AG04450 (cell line): ENCODE results near the gene UQCRQ. TPM values are rescaled to one million over a fixed set of nuclear protein-coding genes. Genes with fewer than 3 reads are reported as not detected.
A peak's percentile ranks its signal among the peaks of the same experiment; 100 is the strongest.

Experiments used
- CTCF ChIA-PET: fragments of 300-600, 350-600 bp; formaldehyde crosslinking; extraction: SDS; loops from one replicate; lab custom pipeline; 2022; ENCODE audit warnings: antibody characterized with exemption, inconsistent platforms; lab: Charles Lee
- POLR2A ChIA-PET: fragments of 350-600 bp; formaldehyde crosslinking; extraction: SDS; loops from one replicate; lab custom pipeline; 2021; ENCODE audit warnings: antibody characterized with exemption, inconsistent platforms; lab: Yijun Ruan, JAX
- DNase-seq: peaks from one replicate; pipeline ENCODE4 v3.0.0-alpha.2; 2011; ENCODE audit warnings: low read depth, low spot score
- H3K27ac ChIP-seq: one replicate; pipeline ENCODE4 v1.5.1; 2012; ENCODE audit warnings: low read depth, low read length, control low read depth
- H3K27me3 ChIP-seq: one replicate; pipeline ENCODE4 v1.6.0; 2012; ENCODE audit warnings: low read length; ENCODE audit not compliant: control insufficient read depth, insufficient read depth
- H3K4me3 ChIP-seq: 2 replicates; pipeline ENCODE4 v1.5.1; 2011; ENCODE audit warnings: mild to moderate bottlenecking, low read depth, low read length, control low read depth
- H3K9me3 ChIP-seq: 2 replicates; pipeline ENCODE4 v1.5.1; 2012; ENCODE audit warnings: low read length; ENCODE audit not compliant: control insufficient read depth, insufficient read depth
- polyA plus RNA-seq: library from polyadenylated mRNA; depleted of rRNA; stranded (reverse); fragments of >200 nt; gene quantifications from 2 replicates; pipeline ENCODE4 v1.2.3, GENCODE V29; 2011
- TF ChIP-seq, protein P1 (sequence below): IDR thresholded peaks from 2 replicates; pipeline ENCODE4 v1.5.1; 2011; ENCODE audit warnings: low read depth, low read length, control low read depth, inconsistent platforms

UQCRQ gene
- polyA plus RNA-seq, 1 experiment = 318 TPM

DNA sequence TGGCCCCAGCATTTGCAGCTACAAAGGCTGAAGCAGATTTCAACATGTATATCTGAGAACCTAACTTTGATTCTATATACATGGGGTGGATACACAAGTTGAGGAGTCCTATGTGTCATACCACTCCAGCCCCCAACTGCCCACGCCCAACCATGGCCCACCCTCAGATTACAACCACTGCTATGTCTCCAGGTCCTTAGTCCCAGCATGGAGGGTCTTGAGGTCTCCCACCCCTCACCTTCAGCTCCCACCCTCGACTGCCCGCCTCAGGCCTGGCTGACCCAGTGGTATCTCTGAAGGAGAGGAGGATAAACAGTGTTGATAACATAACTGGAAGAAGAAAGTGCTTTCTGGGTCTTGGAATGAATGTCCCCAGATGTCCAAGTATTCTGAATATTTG, 45.1 kb upstream of the UQCRQ start:
- Histone ChIP-seq H3K9me3 (no peaks in the 10 kb centered on the region), H3K4me3 (no peak overlapping the region), H3K27me3 (no peaks in the 10 kb centered on the region), H3K27ac (no peak overlapping the region)
- ChIA-PET CTCF (interaction anchor here (0.6 to 8.2 kb wide), 23 partner anchors 9 to 434 kb away, joined by 3 to 147 read pairs (median 6); partner anchors contain the start of genes IRF1 and SHROOM1), POLR2A (interaction anchor here (1.8 kb wide), 1 partner anchor 45 kb away, joined by 4 read pairs; the partner anchor contains the start of genes GDF9 and UQCRQ)
- DNase-seq = no peak
- TF ChIP-seq, protein P1, sequence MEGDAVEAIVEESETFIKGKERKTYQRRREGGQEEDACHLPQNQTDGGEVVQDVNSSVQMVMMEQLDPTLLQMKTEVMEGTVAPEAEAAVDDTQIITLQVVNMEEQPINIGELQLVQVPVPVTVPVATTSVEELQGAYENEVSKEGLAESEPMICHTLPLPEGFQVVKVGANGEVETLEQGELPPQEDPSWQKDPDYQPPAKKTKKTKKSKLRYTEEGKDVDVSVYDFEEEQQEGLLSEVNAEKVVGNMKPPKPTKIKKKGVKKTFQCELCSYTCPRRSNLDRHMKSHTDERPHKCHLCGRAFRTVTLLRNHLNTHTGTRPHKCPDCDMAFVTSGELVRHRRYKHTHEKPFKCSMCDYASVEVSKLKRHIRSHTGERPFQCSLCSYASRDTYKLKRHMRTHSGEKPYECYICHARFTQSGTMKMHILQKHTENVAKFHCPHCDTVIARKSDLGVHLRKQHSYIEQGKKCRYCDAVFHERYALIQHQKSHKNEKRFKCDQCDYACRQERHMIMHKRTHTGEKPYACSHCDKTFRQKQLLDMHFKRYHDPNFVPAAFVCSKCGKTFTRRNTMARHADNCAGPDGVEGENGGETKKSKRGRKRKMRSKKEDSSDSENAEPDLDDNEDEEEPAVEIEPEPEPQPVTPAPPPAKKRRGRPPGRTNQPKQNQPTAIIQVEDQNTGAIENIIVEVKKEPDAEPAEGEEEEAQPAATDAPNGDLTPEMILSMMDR = no peak

DNA sequence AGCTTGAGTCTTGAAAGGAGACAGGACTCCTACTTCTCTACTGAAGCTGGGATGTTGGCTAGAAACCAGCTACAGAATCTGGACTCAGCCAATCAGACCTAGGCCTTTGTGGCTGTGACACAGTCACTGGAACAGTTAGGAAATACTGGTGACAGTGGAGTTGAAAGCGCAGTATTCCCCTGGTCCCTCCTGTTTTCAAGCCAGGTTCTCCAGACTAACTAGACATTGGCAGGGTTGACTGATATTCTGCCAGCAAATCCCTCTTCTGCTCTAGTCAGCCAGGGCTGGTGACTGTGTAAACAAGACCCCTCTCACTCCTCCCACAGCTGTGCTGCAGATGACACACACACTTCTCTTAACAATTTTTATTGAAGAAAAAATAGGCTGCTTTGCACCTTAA, 44.7 kb upstream of the UQCRQ start:
- Histone ChIP-seq H3K4me3 (no peak overlapping the region), H3K27ac (no peak overlapping the region), H3K27me3 (no peaks in the 10 kb centered on the region), H3K9me3 (no peaks in the 10 kb centered on the region)
- CTCF ChIA-PET = interaction anchor here (0.6 to 8.2 kb wide), 8 partner anchors 14 to 434 kb away, joined by 3 to 147 read pairs (median 16); no protein-coding TSS in a partner anchor
- POLR2A ChIA-PET = interaction anchor here (0.7 kb wide), 1 partner anchor 1247 kb away, joined by 6 read pairs; no protein-coding TSS in a partner anchor
- peak; percentile 53 for DNase-seq
- TF ChIP-seq, protein P1 = no peak

DNA sequence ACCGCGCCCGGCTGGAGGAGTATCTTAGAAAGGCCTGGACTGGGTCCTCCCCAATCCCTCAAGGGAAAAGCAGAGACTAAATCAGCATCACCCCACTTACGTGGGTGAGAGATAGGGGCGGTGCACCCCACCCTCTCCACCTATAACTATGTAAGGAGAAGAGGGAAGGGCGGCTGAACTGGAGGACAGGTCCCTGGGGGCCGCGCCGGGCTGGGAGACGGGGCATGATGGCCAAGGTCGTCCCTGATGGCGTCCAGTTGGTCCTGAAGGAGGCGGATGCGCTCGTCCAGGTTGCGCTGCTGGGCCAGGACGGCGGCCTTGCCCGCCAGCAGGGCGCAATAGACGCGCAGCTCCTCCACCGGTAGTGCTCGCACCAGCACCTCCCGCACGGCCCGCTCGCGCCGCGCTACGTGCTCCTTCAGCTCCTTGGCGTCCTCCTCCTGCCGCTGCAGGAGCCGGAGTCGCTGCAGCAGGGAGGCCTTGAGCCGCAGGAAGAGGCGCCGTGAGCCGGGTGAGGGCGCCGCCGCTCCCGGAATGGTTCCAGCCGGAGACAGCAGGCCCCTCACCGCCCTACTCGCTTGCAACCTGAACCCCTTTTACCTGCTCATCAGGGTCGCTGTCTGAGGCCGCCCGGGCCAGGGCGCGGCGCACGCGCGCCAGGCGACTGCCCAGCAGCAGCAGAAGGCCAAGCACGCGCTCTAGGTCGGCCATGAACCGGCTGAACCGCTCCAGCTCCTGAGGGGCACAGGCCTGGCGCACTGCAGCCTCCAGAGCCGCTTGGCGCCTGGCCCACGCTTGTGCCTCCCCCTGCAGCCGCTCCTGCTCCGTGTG, 43.6 kb upstream of the UQCRQ start:
- CTCF ChIA-PET = interaction anchor here (0.6 to 8.2 kb wide), 5 partner anchors 28 to 276 kb away, joined by 3 to 147 read pairs (median 5); no protein-coding TSS in a partner anchor
- TF ChIP-seq, protein P1 = no peak
- Histone ChIP-seq H3K27ac (no peak overlapping the region), H3K9me3 (no peaks in the 10 kb centered on the region), H3K27me3 (no peaks in the 10 kb centered on the region), H3K4me3 (no peak overlapping the region)
- DNase-seq = no peak
- POLR2A ChIA-PET = no interaction called here

DNA sequence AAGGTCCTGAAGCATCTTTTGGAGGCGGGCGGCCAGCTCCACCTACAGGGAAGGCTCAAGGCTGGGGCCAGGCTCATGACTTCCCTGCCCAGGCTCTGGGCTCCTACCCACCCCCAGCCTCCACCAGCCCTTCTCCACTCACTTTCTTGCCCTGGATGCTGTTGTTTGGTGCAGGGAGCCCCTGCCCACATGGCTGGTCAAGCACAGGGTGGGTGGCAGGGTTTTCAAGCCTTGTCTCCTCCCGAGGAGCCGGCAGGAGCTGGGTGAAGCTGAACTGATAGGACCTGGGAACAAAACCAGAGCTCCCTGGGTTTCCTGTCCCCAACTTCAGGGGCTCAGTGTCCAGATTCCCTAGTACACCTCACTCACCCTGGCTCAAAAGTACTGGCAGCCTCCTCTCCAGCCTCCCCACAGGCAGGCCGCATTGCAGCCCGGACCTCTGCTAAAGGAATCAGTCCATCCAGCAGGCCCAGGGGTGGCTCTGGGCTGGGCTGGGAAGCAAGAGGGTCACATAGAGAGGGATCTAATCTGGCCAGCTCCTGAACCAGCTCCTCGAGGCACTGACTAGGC, 42.9 kb upstream of the UQCRQ start:
- TF ChIP-seq, protein P1 = no peak
- Histone ChIP-seq H3K27ac (no peak overlapping the region), H3K4me3 (no peak overlapping the region), H3K27me3 (no peaks in the 10 kb centered on the region), H3K9me3 (no peaks in the 10 kb centered on the region)
- no peak for DNase-seq
- ChIA-PET CTCF (interaction anchor here (0.8 to 8.2 kb wide), 3 partner anchors 59 to 277 kb away, joined by 5 to 147 read pairs (median 5); no protein-coding TSS in a partner anchor), POLR2A (no interaction called here)
